KMS-11 (cell line): ENCODE measurements around the gene NANOS3.

Source experiments
- H2AFZ ChIP-seq: fragments of 200-600 bp; sonication (generic); 2 replicates; pipeline ENCODE4 v1.6.1; 2016; ENCODE audit warnings: antibody characterized with exemption, mixed run types, low read depth
- H3K27ac ChIP-seq: fragments of 200-600 bp; sonication (generic); 2 replicates; pipeline ENCODE4 v1.6.1; 2016; ENCODE audit warnings: mild to moderate bottlenecking, mixed run types
- H3K27me3 ChIP-seq: fragments of 200-600 bp; sonication (generic); 2 replicates; pipeline ENCODE4 v1.6.1; 2017; ENCODE audit warnings: mild to moderate bottlenecking, low read depth, mixed run types, moderate library complexity; ENCODE audit not compliant: insufficient read depth
- H3K36me3 ChIP-seq: fragments of 200-600 bp; sonication (generic); 2 replicates; pipeline ENCODE4 v1.6.1; 2017; ENCODE audit warnings: mild to moderate bottlenecking, mixed run types; ENCODE audit not compliant: insufficient read depth
- H3K4me1 ChIP-seq: fragments of 200-600 bp; sonication (generic); 2 replicates; pipeline ENCODE4 v1.6.1; 2016; ENCODE audit warnings: mild to moderate bottlenecking, low read depth, mixed run types; ENCODE audit not compliant: poor library complexity, severe bottlenecking
- H3K4me2 ChIP-seq: fragments of 200-600 bp; sonication (generic); 2 replicates; pipeline ENCODE4 v1.7.0; 2016; ENCODE audit warnings: mild to moderate bottlenecking, mixed run types
- H3K4me3 ChIP-seq: fragments of 200-600 bp; sonication (generic); IDR thresholded peaks from 2 replicates; pipeline ENCODE4 v1.6.1; 2017; ENCODE audit warnings: low read depth, low read length, mixed read lengths; ENCODE audit not compliant: insufficient read depth
- H3K79me2 ChIP-seq: fragments of 200-600 bp; sonication (generic); 2 replicates; pipeline ENCODE4 v1.6.1; 2016; ENCODE audit warnings: low read depth, mixed run types; ENCODE audit not compliant: insufficient read depth
- H3K9ac ChIP-seq: fragments of 200-600 bp; sonication (generic); 2 replicates; pipeline ENCODE4 v1.6.1; 2016; ENCODE audit warnings: mild to moderate bottlenecking, mixed run types
- H4K20me1 ChIP-seq: fragments of 200-600 bp; sonication (generic); 2 replicates; pipeline ENCODE4 v1.6.1; 2016; ENCODE audit warnings: mild to moderate bottlenecking, mixed run types; ENCODE audit not compliant: insufficient read depth
- TF ChIP-seq, protein P1 (sequence below): fragments of 200-600 bp; sonication (generic); conservative IDR thresholded peaks from 2 replicates; pipeline ENCODE4 v1.6.1; 2017; ENCODE audit warnings: low read depth, mild to moderate bottlenecking, antibody characterized with exemption, low read length, moderate library complexity, mixed read lengths

Gene NANOS3

DNA sequence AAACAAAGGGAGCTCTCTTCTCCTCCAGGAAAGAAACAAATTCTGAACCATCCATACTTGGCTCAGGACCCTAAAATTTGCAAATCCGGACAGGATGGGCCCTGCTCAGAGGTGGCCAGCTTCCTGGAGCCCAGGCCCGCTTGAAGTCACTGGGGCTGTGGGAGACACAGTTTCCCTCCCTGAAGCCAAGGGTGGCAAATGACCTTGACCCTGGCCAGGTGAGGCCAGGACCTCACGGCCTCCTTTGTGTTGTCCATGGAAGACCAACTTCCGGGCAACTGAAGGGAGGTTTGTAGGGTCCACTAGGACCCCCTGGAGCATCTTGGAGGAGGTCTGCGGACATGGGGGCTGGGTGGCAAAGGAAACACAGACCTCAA, 5.5 kb downstream of the NANOS3 start:
- Histone ChIP-seq H3K27me3 (peaks cover 7% of the 10 kb centered on the region; the same call in 1 of the 2 replicates), H4K20me1 (no peaks in the 10 kb centered on the region), H3K27ac (no peak overlapping the region), H3K4me3 (no peak overlapping the region), H3K36me3 (no peaks in the 10 kb centered on the region), H3K79me2 (no peaks in the 10 kb centered on the region), H3K9ac (no peak overlapping the region), H3K4me1 (peaks cover 33% of the 10 kb centered on the region), H2AFZ (no peak overlapping the region), H3K4me2 (no peak overlapping the region)
- TF ChIP-seq, protein P1, sequence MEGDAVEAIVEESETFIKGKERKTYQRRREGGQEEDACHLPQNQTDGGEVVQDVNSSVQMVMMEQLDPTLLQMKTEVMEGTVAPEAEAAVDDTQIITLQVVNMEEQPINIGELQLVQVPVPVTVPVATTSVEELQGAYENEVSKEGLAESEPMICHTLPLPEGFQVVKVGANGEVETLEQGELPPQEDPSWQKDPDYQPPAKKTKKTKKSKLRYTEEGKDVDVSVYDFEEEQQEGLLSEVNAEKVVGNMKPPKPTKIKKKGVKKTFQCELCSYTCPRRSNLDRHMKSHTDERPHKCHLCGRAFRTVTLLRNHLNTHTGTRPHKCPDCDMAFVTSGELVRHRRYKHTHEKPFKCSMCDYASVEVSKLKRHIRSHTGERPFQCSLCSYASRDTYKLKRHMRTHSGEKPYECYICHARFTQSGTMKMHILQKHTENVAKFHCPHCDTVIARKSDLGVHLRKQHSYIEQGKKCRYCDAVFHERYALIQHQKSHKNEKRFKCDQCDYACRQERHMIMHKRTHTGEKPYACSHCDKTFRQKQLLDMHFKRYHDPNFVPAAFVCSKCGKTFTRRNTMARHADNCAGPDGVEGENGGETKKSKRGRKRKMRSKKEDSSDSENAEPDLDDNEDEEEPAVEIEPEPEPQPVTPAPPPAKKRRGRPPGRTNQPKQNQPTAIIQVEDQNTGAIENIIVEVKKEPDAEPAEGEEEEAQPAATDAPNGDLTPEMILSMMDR = no peak

DNA sequence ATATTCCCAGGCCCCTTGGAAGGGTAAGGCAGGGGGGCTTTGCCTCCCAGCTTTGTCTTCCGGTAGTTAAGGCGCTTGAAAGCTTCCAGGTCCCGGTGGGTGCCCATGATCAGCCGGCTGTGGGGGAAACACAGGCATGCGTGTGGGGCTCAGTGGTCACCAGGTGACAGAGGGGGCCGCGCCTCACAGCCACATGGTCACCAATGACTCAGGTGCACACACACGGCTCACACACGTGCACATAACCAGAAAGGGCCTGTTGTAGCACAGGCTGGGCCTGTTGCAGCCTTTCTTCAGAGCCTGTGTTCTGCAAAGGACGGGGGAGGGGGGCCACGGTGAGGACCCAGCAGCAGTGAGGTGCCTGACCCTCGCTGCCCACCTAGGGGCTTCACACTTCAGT, 5.9 kb downstream of the NANOS3 start:
- peaks cover 7% of the 10 kb centered on the region; the same call in 1 of the 2 replicates for H3K27me3 ChIP-seq
- no peak overlapping the region for H3K9ac ChIP-seq
- peaks cover 33% of the 10 kb centered on the region for H3K4me1 ChIP-seq
- H3K36me3 ChIP-seq = no peaks in the 10 kb centered on the region
- H3K4me3 ChIP-seq = no peak overlapping the region
- no peak overlapping the region for H3K4me2 ChIP-seq
- no peaks in the 10 kb centered on the region for H3K79me2 ChIP-seq
- TF ChIP-seq, protein P1 = no peak
- H4K20me1 ChIP-seq = no peaks in the 10 kb centered on the region
- H2AFZ ChIP-seq = no peak overlapping the region
- no peak overlapping the region for H3K27ac ChIP-seq

GRCh38 chr19:13883516-13884064, 6.7 kb downstream of the NANOS3 start:
- no peak overlapping the region for H3K4me2 ChIP-seq
- H3K9ac ChIP-seq = no peak overlapping the region

DNA sequence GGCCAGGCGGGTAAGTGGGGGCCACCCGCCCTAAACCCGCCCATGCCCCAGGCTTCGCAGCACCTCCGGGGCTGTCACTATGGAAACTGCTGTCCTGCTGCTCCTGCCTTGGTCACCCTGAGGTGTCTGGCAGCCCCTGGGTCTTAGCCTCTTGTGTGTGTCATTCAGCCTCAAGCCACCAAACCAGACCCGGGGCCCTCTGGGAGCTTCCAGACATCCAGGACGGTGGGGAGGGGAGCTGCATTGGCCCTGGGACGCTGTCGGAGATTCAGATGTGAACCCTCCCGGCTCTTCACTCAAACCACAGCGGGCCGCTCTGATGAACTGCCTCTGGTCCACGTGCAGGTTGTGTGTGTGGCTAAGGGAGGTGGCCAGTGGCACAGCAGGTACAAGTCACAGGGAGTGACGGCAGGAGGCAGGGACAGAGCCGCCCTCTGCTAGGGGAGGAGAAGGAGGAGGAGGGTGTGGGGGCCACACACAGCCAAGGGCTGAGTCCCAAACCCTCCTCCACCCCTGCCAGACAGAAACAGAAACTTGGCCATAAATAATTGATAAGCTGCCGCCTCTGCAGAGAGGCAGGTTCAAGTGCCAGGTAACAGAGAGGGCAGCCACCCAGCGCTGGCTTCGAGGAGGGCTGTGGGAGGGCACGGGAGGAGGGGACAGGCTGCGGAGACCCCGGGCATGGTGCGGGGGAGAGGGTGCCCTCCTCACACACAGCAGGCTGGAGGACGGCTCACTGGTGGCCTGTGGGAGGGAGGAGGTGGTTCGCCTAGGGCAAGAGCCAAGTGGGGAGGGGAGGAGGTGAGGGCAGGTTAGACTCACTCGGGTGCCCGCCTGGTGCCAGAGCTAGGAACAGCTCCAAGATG, 8.0 kb downstream of the NANOS3 start:
- peak overlapping the region; percentile 27; the same call in 1 of the 2 replicates for H3K27ac ChIP-seq

More at GRCh38 chr19:13883516-13884064, 6.7 kb downstream of the NANOS3 start:
- Histone ChIP-seq H3K36me3 (no peaks in the 10 kb centered on the region), H3K4me1 (peaks cover 33% of the 10 kb centered on the region), H4K20me1 (no peaks in the 10 kb centered on the region), H2AFZ (no peak overlapping the region), H3K27ac (no peak overlapping the region), H3K27me3 (peaks cover 6% of the 10 kb centered on the region; the same call in 1 of the 2 replicates), H3K79me2 (no peaks in the 10 kb centered on the region), H3K4me3 (no peak overlapping the region)
- TF ChIP-seq, protein P1 = no peak

More for the DNA sequence above, 8.0 kb downstream of the NANOS3 start:
- peak overlapping the region; percentile 16; the same call in 1 of the 2 replicates for H3K9ac ChIP-seq
- no peaks in the 10 kb centered on the region for H3K27me3 ChIP-seq
- TF ChIP-seq, protein P1 = no peak
- H4K20me1 ChIP-seq = no peaks in the 10 kb centered on the region
- H3K36me3 ChIP-seq = no peaks in the 10 kb centered on the region
- H3K79me2 ChIP-seq = no peaks in the 10 kb centered on the region
- no peak overlapping the region for H3K4me3 ChIP-seq
- peak overlapping the region; percentile 40; the same call in 1 of the 2 replicates for H3K4me2 ChIP-seq
- peaks cover 33% of the 10 kb centered on the region for H3K4me1 ChIP-seq
- H2AFZ ChIP-seq = peak overlapping the region; percentile 81
